HFFc6 (cell line): ENCODE data around the gene HELZ. TPM values are rescaled to one million over a fixed set of nuclear protein-coding genes. Genes with fewer than 3 reads are reported as not detected.

ENCODE experiments used
- DNase-seq: peaks from one replicate; pipeline ENCODE4 v3.0.0-alpha.2; 2018
- H3K27ac Mint-ChIP-seq: 2 replicates; pipeline ENCODE4 v1.8.0; 2020; ENCODE audit warnings: mild to moderate bottlenecking, mixed read lengths
- H3K27me3 Mint-ChIP-seq: 2 replicates; pipeline ENCODE4 v1.8.0; 2021; ENCODE audit warnings: mild to moderate bottlenecking, moderate library complexity, mixed read lengths; ENCODE audit not compliant: insufficient read depth
- H3K36me3 Mint-ChIP-seq: 2 replicates; pipeline ENCODE4 v1.8.0; 2021; ENCODE audit warnings: low read depth, mixed read lengths
- H3K4me1 Mint-ChIP-seq: 2 replicates; pipeline ENCODE4 v1.8.0; 2020; ENCODE audit warnings: low read depth, mixed read lengths
- H3K4me3 Mint-ChIP-seq: 2 replicates; pipeline ENCODE4 v1.8.0; 2020; ENCODE audit warnings: mild to moderate bottlenecking, moderate library complexity, mixed read lengths
- H3K9me3 Mint-ChIP-seq: 2 replicates; pipeline ENCODE4 v1.8.0; 2020; ENCODE audit warnings: mild to moderate bottlenecking, mixed read lengths
- total RNA-seq, 6 experiments: library from RNA; stranded (reverse); fragmentation: NEBNext Ultra II Directional; extraction: Animal tissue kit (Norgen Biotek cat#: 25700); gene quantifications; 2 replicates in 1 of 6; 3 replicates in 5 of 6; pipeline ENCODE4 v1.2.3, GENCODE V29; 2021
- TF ChIP-seq, protein P1 (sequence below): fragments of 200-600 bp; sonication (generic); IDR thresholded peaks from 2 replicates; pipeline ENCODE4 v1.5.0; 2021; ENCODE audit warnings: antibody characterized with exemption, mild to moderate bottlenecking

The HELZ gene
- total RNA-seq, 6 experiments from 2014 or later = 36.0 to 46.2 (median 38.4) TPM

DNA sequence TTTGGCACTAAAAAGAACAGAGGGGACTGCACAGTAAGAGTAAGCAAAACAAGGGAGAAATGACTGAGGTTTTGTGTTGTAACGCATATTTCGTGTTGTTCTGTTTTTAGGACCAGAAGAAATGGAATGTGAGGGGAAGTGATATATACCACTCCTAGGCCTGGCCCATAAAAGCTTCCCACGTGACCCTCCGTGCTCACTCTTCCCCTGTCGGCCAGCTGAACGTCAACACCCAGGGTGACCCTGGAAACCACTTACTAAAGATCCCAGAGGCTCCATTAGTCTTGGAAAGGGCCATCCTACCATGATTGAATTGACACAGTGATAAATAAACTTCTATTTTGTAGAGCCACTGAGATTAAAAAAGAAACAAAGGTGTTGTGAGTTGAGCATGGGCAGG is 79.8 kb downstream of the HELZ start:
- Mint-ChIP-seq H3K27me3 (no peaks in the 10 kb centered on the region), H3K27ac (no peak overlapping the region; the same call in 1 of the 2 replicates), H3K4me3 (no peak overlapping the region), H3K4me1 (no peaks in the 10 kb centered on the region), H3K36me3 (peaks cover 5% of the 10 kb centered on the region; the same call in 1 of the 2 replicates), H3K9me3 (no peaks in the 10 kb centered on the region)
- DNase-seq = no peak
- TF ChIP-seq, protein P1, sequence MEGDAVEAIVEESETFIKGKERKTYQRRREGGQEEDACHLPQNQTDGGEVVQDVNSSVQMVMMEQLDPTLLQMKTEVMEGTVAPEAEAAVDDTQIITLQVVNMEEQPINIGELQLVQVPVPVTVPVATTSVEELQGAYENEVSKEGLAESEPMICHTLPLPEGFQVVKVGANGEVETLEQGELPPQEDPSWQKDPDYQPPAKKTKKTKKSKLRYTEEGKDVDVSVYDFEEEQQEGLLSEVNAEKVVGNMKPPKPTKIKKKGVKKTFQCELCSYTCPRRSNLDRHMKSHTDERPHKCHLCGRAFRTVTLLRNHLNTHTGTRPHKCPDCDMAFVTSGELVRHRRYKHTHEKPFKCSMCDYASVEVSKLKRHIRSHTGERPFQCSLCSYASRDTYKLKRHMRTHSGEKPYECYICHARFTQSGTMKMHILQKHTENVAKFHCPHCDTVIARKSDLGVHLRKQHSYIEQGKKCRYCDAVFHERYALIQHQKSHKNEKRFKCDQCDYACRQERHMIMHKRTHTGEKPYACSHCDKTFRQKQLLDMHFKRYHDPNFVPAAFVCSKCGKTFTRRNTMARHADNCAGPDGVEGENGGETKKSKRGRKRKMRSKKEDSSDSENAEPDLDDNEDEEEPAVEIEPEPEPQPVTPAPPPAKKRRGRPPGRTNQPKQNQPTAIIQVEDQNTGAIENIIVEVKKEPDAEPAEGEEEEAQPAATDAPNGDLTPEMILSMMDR = no peak

DNA sequence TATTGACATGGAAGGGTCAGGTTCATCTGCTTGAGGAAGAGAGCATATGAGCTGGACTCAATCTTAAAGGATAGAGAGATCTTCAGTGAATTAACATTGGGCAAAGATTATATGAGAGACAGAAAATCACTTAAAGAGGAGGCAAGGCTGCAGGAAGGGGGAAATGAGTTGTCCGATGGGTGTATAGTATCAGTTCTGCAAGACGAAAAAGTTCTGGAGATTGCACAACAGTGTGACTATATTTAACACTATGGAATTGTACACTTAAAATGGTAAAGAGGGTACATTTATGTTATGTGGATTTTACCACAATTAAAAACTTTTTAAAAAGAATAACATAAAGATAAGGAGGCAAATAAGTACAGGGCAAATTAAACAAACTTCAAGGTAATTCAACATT is 80.7 kb downstream of the HELZ start:
- Mint-ChIP-seq H3K27ac (no peak overlapping the region), H3K27me3 (no peaks in the 10 kb centered on the region), H3K4me3 (no peak overlapping the region), H3K9me3 (no peaks in the 10 kb centered on the region), H3K36me3 (peaks cover 5% of the 10 kb centered on the region; the same call in 1 of the 2 replicates), H3K4me1 (no peaks in the 10 kb centered on the region)
- no peak for DNase-seq
- TF ChIP-seq, protein P1 = no peak

DNA sequence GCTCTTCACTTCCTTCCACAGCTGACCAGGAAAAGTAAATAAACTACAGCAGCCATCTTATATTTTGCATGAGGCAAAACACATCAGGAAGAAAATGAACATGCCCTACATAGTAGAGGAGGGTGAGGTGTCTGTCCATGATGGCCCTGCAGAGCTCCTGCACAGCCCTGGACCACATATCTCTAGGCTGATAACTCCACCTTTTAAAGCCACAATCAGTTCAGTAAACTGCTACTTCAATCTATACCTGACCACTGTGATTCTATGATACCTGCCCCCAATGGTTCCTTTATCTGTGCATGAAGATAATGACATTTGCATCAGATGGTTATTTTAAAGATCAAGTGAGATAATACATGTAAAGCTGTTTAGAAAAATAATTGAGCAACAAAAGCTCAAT is 82.2 kb downstream of the HELZ start:
- Mint-ChIP-seq H3K9me3 (no peaks in the 10 kb centered on the region), H3K27ac (no peak overlapping the region), H3K4me3 (no peak overlapping the region), H3K36me3 (peaks cover 8% of the 10 kb centered on the region), H3K27me3 (no peaks in the 10 kb centered on the region), H3K4me1 (peaks cover 3% of the 10 kb centered on the region)
- TF ChIP-seq, protein P1 = no peak
- DNase-seq = no peak

DNA sequence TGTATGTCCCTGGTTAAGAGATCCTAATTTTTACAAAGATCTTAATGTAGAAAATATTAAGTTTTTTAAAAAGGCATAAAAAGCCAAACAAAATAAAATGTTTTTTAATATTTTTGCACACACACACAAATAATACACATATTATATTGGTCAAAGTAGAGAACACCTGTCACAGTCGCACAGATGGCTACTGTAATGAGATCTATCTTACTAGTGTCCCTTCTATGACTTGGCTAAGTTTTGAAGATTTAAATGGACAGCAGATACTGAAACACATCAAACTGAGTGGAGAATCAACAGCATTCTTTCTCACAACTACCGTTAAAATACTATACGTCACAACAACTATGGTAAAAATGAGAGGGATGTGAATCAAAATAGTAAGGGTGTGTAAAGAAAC is 83.4 kb downstream of the HELZ start:
- H3K36me3 Mint-ChIP-seq = peaks cover 16% of the 10 kb centered on the region
- H3K27me3 Mint-ChIP-seq = 0 out of 2 replicates have a peak, but pooled peaks cover under 1% of the 10 kb centered on the region
- no peak overlapping the region for H3K4me3 Mint-ChIP-seq
- DNase-seq = no peak
- no peaks in the 10 kb centered on the region for H3K9me3 Mint-ChIP-seq
- TF ChIP-seq, protein P1 = no peak
- H3K27ac Mint-ChIP-seq = no peak overlapping the region
- peaks cover 13% of the 10 kb centered on the region for H3K4me1 Mint-ChIP-seq

DNA sequence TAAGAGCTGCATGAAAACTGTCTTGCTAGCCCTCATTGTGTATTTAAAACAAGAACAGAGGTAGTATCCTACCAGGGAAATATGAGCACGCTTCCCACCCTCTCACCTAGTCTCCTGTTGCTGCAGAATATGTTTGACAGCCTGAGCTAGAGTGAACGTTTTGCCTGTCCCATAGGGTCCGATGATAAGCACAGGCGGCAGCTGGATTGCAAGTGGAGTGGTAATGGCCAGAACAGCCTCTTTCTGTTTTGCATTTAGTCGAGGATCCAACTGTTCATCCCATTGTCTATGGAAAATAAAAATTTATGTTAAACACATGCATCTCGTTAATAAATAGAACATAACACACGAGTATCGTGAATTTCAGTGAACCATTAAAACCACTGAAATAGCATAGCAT is 84.2 kb downstream of the HELZ start:
- no peak overlapping the region for H3K27ac Mint-ChIP-seq
- no peaks in the 10 kb centered on the region for H3K9me3 Mint-ChIP-seq
- H3K4me3 Mint-ChIP-seq = no peak overlapping the region
- peaks cover 20% of the 10 kb centered on the region for H3K36me3 Mint-ChIP-seq
- TF ChIP-seq, protein P1 = no peak
- peaks cover 18% of the 10 kb centered on the region for H3K4me1 Mint-ChIP-seq
- no peak for DNase-seq
- peaks cover 4% of the 10 kb centered on the region; the same call in 1 of the 2 replicates for H3K27me3 Mint-ChIP-seq
